Brain microvascular endothelial cell (primary cell): ENCODE results near the gene GGT5.
"Not testable (repeated sequence)": the region's sequence is repeated elsewhere in the genome, so short reads cannot be mapped to it uniquely, and the experiment has no call there.

Source experiments
- DNase-seq: peaks from one replicate; pipeline ENCODE4 v3.0.0-alpha.2; 2020
- H3K27ac ChIP-seq: fragments of 250-450 bp; sonication (Bioruptor Pico); 2 replicates; pipeline ENCODE4 v1.5.1; 2020; ENCODE audit warnings: mild to moderate bottlenecking, moderate library complexity
- H3K27me3 ChIP-seq: fragments of 250-450 bp; sonication (Bioruptor Pico); replicated peaks from 2 replicates; pipeline ENCODE4 v1.5.1; 2020; ENCODE audit warnings: mild to moderate bottlenecking
- H3K36me3 ChIP-seq: fragments of 250-450 bp; sonication (Bioruptor Pico); replicated peaks from 2 replicates; pipeline ENCODE4 v1.5.1; 2020; ENCODE audit warnings: mild to moderate bottlenecking
- H3K4me3 ChIP-seq: 2 replicates; pipeline ENCODE4 v1.5.1; 2011; ENCODE audit warnings: low read depth, mild to moderate bottlenecking, control low read depth, low read length, moderate library complexity
- CTCF ChIP-seq: IDR thresholded peaks from 2 replicates; pipeline ENCODE4 v1.5.1; 2011; ENCODE audit warnings: low read depth, mild to moderate bottlenecking, moderate library complexity, low read length, control low read depth, inconsistent platforms; ENCODE audit errors: missing control alignments
- in situ Hi-C: cut with HindIII; loops from 2 replicates; pipeline ENCODE4 v1.10.0; 2017; ENCODE audit warnings: low sequenced_read_pairs, low pct_ligation_motif_present

Gene GGT5

GRCh38 chr22:24270556-24271385 lies 25.9 kb upstream of the GGT5 start, which contains the start of gene SPECC1L:
SPECC1L (plus strand) TSS chr22:24270831; CDS start chr22:24302232, 31,401 bp downstream.
- DNase-seq = peak; percentile 87
- Histone ChIP-seq H3K27ac (peak within 1 kb of the TSS; percentile 68), H3K27me3 (no peaks in the 10 kb centered on the region), H3K36me3 (no peaks in the 10 kb centered on the region), H3K4me3 (peak within 1 kb of the TSS; percentile 98)
- in situ Hi-C loops = no loop called here
- TF ChIP-seq CTCF = no peak

GRCh38 chr22:24266495-24266894 lies 21.6 kb upstream of the GGT5 start:
- H3K36me3 ChIP-seq, in situ Hi-C loops, H3K27me3 ChIP-seq, H3K27ac ChIP-seq, DNase-seq, H3K4me3 ChIP-seq: not testable (repeated sequence)

GRCh38 chr22:24265734-24266133 lies 20.9 kb upstream of the GGT5 start:
- no peak for TF ChIP-seq CTCF
- in situ Hi-C loops = no loop called here
- no peak overlapping the region for H3K27ac ChIP-seq
- no peaks in the 10 kb centered on the region for H3K36me3 ChIP-seq
- H3K4me3 ChIP-seq = no peak overlapping the region
- no peak for DNase-seq
- H3K27me3 ChIP-seq = no peaks in the 10 kb centered on the region

GRCh38 chr22:24264329-24264896 lies 19.5 kb upstream of the GGT5 start:
- H3K36me3 ChIP-seq, H3K4me3 ChIP-seq, H3K27me3 ChIP-seq, in situ Hi-C loops: not testable (repeated sequence)
- peak; percentile 56 for DNase-seq
- H3K27ac ChIP-seq = peak overlapping the region; percentile 56

- H3K36me3 ChIP-seq, H3K4me3 ChIP-seq, DNase-seq, in situ Hi-C loops, H3K27me3 ChIP-seq, H3K27ac ChIP-seq: not testable (repeated sequence)
Measured at GRCh38 chr22:24263479-24263878, 18.6 kb upstream of the GGT5 start.

GRCh38 chr22:24262185-24262749 lies 17.4 kb upstream of the GGT5 start:
- H3K27ac ChIP-seq, H3K4me3 ChIP-seq, in situ Hi-C loops, H3K27me3 ChIP-seq, H3K36me3 ChIP-seq, DNase-seq: not testable (repeated sequence)

- H3K4me3 ChIP-seq, H3K27me3 ChIP-seq, H3K36me3 ChIP-seq, in situ Hi-C loops: not testable (repeated sequence)
- TF ChIP-seq CTCF = peak; percentile 60
- H3K27ac ChIP-seq = peak overlapping the region; percentile 47
- peak; percentile 73 for DNase-seq
Measured at GRCh38 chr22:24259459-24259858, 14.6 kb upstream of the GGT5 start.

- H3K27ac ChIP-seq, H3K36me3 ChIP-seq, H3K4me3 ChIP-seq, in situ Hi-C loops, H3K27me3 ChIP-seq, DNase-seq: not testable (repeated sequence)
Measured at GRCh38 chr22:24256736-24257135, 11.9 kb upstream of the GGT5 start.

- H3K36me3 ChIP-seq, H3K27me3 ChIP-seq, in situ Hi-C loops, DNase-seq, H3K4me3 ChIP-seq, H3K27ac ChIP-seq: not testable (repeated sequence)
Measured at GRCh38 chr22:24256136-24256535, 11.3 kb upstream of the GGT5 start.

GRCh38 chr22:24253126-24253525 lies 8.2 kb upstream of the GGT5 start:
- H3K4me3 ChIP-seq, in situ Hi-C loops, H3K36me3 ChIP-seq, H3K27ac ChIP-seq, H3K27me3 ChIP-seq, DNase-seq: not testable (repeated sequence)

GRCh38 chr22:24251286-24251685 lies 6.4 kb upstream of the GGT5 start:
- H3K27me3 ChIP-seq, H3K4me3 ChIP-seq, H3K36me3 ChIP-seq, H3K27ac ChIP-seq, DNase-seq, in situ Hi-C loops: not testable (repeated sequence)
